Measurements from ENCODE around the gene MSLN.

MSLN gene

GRCh38 chr16:779561-779960 is 19.0 kb downstream of the MSLN start:
- DNase-seq (ENCODE audit: low read depth): no peak
- no peak overlapping the region for H3K4me3 ChIP-seq (ENCODE audit: low read length)
- no peak for TF ChIP-seq CTCF (conservative IDR thresholded peaks at IDR 0.05; ENCODE audit: low read depth, low read length)

- H3K4me3 ChIP-seq (ENCODE audit: low read length): no peak overlapping the region
- TF ChIP-seq CTCF (conservative IDR thresholded peaks at IDR 0.05; ENCODE audit: low read depth, low read length): no peak
- DNase-seq (ENCODE audit: low read depth): no peak
These were observed 19.8 kb downstream of the MSLN start for GRCh38 chr16:780296-780695.

GRCh38 chr16:781346-782010 is 20.9 kb downstream of the MSLN start:
- TF ChIP-seq CTCF (conservative IDR thresholded peaks at IDR 0.05; ENCODE audit: low read depth, low read length): no peak
- no peak overlapping the region for H3K4me3 ChIP-seq (ENCODE audit: low read length)
- no peak for DNase-seq (ENCODE audit: low read depth)

GRCh38 chr16:782258-782657 is 21.7 kb downstream of the MSLN start:
- no peak overlapping the region for H3K4me3 ChIP-seq (ENCODE audit: low read length)
- no peak for TF ChIP-seq CTCF (conservative IDR thresholded peaks at IDR 0.05; ENCODE audit: low read depth, low read length)
- DNase-seq (ENCODE audit: low read depth): no peak

GRCh38 chr16:782766-783403 is 22.4 kb downstream of the MSLN start:
- H3K4me3 ChIP-seq (ENCODE audit: low read length): no peak overlapping the region
- no peak for DNase-seq (ENCODE audit: low read depth)
- no peak for TF ChIP-seq CTCF (conservative IDR thresholded peaks at IDR 0.05; ENCODE audit: low read depth, low read length)

- no peak for TF ChIP-seq CTCF (conservative IDR thresholded peaks at IDR 0.05; ENCODE audit: low read depth, low read length)
- DNase-seq (ENCODE audit: low read depth): no peak
- no peak overlapping the region for H3K4me3 ChIP-seq (ENCODE audit: low read length)
These were observed 23.0 kb downstream of the MSLN start for GRCh38 chr16:783404-784161.

Data from retinal pigment epithelial cell (primary cell).